ENCODE measurements around the gene NFIB.

DNA sequence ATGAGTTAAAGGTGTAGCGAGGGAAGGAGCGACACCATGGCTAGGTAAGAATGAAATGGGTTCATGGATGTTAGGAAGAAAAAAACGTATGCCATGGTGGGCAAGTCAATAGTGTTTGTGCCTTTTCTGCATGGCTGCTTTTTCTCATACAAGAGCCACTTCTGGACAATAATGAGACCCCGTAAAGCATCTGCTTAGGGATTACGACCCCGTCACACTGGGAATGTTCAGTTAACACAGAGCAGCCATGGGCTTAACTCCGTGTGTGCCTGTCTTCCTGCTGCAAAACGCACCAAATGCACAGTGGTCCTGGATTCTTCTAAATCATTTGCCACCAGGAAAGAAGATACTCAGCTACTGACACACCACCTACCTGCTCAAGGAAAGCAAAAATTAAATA, 81.8 kb downstream of the NFIB start:
- TF ChIP-seq, protein P1, sequence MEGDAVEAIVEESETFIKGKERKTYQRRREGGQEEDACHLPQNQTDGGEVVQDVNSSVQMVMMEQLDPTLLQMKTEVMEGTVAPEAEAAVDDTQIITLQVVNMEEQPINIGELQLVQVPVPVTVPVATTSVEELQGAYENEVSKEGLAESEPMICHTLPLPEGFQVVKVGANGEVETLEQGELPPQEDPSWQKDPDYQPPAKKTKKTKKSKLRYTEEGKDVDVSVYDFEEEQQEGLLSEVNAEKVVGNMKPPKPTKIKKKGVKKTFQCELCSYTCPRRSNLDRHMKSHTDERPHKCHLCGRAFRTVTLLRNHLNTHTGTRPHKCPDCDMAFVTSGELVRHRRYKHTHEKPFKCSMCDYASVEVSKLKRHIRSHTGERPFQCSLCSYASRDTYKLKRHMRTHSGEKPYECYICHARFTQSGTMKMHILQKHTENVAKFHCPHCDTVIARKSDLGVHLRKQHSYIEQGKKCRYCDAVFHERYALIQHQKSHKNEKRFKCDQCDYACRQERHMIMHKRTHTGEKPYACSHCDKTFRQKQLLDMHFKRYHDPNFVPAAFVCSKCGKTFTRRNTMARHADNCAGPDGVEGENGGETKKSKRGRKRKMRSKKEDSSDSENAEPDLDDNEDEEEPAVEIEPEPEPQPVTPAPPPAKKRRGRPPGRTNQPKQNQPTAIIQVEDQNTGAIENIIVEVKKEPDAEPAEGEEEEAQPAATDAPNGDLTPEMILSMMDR (conservative IDR thresholded peaks at IDR 0.05; ENCODE audit: low read depth, low read length) = no peak
- TF ChIP-seq POLR2A (IDR thresholded peaks at IDR 0.05; ENCODE audit: low read depth, low read length) (no peak), CEBPB (IDR thresholded peaks at IDR 0.05; ENCODE audit: low read depth, low read length) (no peak), SMC3 (IDR thresholded peaks at IDR 0.05; ENCODE audit: low read depth, low read length) (no peak), RCOR1 (IDR thresholded peaks at IDR 0.05; ENCODE audit: insufficient replicate concordance, low read length) (no peak), FOS (IDR thresholded peaks at IDR 0.05; ENCODE audit: low read depth, low read length) (no peak)
- TF ChIP-seq, protein P2, sequence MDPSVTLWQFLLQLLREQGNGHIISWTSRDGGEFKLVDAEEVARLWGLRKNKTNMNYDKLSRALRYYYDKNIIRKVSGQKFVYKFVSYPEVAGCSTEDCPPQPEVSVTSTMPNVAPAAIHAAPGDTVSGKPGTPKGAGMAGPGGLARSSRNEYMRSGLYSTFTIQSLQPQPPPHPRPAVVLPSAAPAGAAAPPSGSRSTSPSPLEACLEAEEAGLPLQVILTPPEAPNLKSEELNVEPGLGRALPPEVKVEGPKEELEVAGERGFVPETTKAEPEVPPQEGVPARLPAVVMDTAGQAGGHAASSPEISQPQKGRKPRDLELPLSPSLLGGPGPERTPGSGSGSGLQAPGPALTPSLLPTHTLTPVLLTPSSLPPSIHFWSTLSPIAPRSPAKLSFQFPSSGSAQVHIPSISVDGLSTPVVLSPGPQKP (IDR thresholded peaks at IDR 0.05; ENCODE audit: borderline replicate concordance, low read depth, low read length) = no peak
